GM19099 (cell line): ENCODE data around the gene ALDOB.

Experiments used
- POLR2A ChIP-seq: IDR thresholded peaks from 3 replicates; pipeline ENCODE4 v1.6.1; 2011; ENCODE audit warnings: low read depth; ENCODE audit not compliant: insufficient read length; ENCODE audit errors: extremely low read depth

ALDOB gene

DNA sequence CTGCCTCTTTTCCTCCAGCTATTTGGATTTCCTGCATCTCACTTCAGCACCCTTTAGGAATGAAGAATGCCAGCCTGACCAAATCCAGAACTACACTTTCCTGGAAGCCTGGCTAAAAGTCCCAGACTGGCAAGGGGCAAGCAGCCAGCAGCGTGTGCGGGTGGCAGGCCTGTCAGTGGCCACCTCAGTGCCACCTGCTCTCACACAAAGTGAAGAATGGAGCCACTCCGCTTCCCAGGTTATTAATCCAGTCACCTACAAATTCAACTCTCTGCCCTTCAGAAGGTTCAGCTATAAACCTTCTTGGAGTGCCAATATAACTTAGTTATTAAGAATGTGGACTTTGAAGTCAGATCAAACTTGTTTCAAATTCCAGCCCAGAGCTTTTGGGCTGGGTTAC lies 6.7 kb upstream of the ALDOB start:
- no peak for TF ChIP-seq POLR2A

DNA sequence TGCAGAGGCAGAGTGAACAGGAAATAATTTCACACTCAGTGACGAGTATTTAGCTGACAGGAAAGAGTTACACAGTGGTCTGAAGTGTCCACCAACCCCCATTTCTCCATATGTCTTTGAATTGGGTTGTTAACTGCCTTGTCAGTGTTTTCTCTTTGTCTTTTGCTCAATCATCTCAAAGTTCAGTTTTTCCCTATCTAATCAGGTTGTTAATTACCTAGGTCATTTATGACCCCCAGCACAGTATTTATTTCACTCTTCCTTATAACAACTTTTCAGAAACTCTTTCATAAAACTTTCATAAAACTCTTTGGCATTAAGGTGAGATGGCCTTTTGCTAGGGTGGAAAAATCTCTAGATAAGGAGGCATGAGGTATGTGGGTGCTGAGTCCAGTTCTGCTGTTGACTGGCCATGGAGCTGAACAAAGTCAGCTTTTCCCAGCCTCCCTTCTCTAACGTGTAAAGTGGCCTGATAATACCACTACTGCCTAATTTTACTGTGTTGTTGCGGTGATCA lies 5.2 kb upstream of the ALDOB start:
- TF ChIP-seq POLR2A = no peak

DNA sequence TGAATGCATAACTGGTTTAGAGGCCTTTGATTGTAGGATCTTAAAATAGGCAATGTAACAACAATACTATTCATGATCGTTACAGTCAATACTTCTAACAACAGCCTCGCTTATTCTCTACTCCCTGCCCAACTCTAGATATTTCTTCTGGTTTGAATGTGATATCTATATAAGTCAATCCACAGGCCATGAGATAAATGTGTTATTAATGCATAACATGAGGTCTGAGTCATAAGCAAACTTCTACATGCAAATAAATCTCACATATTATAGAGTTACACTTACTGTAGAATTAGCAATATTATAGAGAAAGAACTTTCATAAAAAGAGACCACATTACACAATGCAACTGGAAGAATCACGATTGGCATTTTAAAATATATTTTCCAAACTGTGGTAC lies 2.9 kb upstream of the ALDOB start:
- no peak for TF ChIP-seq POLR2A

DNA sequence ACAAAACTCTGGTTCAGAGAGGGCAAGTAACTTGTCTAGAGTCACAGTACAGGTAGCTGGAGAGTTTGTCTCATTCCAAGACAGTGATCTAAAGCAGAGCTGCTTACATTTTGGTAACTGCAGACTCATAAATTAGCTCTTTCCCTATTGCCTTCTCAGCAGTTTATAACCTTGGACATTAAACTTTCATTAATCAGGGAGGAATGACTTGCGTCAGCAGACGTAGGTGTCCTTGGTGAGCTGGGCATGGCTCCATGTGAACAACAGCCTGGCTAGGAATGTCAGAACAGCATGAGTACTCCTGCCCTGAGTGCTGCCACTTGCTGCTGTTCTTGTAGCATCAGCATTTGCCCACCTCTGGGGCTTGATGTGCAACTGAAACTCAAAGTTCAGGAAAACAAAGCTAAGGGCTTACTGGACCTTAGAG lies 2.2 kb upstream of the ALDOB start:
- TF ChIP-seq POLR2A = no peak

DNA sequence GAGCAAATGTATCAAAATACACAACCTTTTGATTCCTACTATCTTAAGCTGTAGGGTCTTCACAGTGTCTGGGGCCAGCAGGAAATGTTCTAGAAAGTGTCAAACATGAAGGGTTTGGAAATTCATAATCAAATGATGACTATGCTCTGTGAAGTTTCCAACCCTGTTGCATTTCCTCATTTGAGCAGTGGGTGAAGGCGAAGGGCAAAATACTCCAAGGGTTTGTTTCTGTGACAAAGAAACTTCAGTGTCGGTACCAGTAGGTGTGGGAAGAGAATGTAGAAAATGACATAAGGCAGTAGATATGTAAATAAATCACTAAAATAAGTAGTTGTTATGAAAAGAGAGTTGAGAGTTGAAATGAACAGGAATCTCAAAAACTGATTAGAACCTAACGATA lies 576 bp downstream of the ALDOB start:
- no peak for TF ChIP-seq POLR2A

DNA sequence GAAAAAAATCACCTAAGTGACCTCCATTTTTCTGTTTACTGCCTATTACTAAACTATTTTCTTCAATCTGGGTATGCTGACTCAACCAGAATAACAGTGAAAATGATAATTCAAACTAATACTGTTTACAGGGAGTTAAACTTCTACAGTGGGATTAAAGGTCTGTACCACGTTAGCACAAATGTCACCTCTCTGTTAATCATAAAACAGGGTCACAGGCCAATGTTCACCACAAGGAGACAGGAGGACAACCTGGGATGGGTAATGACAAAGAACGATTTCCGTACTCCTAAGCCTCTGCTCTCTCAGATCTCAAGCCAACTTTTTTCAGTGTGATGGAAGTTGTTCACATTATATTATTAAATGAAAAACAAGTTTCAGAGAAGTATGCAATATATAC lies 2.3 kb downstream of the ALDOB start:
- TF ChIP-seq POLR2A = no peak

DNA sequence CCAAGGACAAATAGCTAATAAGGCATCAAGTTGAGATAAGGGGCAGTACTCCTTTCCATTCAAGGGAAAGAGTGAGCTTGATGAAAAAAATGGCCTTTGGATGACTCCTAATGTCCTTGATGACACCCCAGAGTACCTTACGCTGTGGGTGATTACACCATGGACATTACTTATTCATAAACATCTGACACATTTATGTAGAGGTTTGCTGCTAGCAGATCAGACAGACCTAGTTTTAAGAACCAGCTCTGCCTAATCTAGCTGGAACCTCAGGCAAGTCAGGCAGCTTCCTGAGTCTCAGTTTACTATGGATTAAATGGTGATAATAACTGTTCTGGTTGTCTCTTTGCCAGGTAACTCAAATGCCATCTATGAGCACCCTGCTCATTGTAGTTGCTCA lies 2.8 kb downstream of the ALDOB start:
- no peak for TF ChIP-seq POLR2A

DNA sequence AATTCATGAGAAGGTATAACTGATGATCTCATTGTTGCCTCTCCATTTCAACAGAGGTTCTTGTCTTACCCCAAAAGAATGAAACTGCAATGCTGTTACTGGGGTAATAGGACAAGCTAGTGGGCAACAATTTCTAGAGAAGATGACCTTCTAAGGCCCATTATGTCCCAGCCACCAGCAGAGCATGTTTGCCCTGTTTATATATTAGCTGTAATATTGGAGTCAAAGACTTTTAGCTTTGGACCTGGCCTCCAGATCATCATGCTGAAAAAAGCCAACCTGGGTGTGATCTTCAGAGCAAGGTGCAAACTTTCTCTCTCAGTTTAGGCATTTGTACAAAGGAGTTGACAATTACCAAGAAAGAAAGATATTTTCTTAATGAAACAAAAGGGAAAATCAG lies 3.4 kb downstream of the ALDOB start:
- no peak for TF ChIP-seq POLR2A

DNA sequence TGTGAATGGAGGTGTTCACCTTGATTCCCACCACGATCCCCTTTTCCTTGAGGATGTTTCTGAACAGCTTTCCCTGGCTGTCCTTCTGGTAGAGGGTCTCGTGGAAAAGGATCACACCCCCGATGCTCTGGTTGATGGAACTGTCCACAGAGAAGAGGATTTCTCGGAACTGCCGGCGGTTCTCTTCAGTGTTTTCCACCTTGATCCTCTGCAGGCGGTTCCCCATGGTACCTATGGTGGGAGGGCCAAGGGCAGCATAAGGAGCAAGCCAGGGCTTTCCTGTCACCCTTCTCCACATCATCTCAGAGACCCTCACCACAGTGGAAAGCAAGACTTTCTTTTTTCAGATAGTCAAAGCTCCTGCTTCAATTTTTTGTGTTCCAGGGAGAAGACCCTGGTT lies 5.8 kb downstream of the ALDOB start:
- TF ChIP-seq POLR2A = no peak

DNA sequence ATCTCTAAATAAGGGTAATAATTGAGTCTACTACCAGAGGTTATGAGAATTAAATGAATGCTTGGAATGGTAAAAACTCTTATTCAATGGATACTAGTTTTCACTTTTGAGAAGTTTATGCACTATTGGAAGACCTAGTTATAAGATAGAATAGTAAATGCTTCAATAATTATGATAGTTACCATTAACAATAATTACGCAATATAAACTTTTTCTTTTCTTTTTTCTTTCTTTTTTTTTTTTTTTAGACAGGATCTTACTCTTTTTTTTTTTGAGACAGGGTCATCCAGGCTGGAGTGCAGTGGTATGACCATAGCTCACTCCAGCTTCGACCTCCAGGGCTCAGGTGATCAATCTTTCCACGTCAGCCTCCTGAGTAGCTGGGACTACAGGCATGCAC lies 6.7 kb downstream of the ALDOB start:
- no peak for TF ChIP-seq POLR2A

DNA sequence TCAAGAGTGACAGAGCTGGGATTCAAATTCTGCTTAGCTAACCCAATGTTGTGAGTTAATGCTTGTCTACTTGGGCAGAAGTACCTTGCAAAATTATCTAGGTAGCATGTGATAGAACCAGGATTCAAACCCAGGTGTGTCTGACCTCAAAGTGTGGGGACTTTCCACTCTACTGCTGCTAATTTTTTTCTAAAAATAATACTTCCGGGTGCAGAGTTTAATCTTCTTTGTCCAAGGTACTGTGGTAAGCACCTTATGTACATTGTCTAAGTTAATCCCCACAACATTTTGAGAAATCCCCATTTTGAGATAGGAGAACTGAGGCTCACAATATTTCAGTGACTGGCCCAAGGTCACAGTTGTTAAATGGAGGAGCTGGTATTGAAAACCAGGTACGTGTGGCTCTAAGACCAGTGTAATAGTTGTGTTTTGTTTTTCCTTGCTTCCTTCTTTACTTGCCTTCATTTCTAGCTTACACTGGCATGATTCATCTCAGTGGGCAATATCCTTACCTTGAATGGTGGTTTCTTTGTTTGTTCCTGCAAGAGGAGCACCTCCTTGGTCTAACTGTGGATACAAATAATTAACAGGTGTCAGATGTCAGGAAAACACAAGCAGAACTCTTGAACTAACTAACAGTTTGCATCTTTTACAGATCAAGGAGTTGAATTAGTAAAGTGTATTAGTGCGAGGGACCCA lies 7.5 kb downstream of the ALDOB start:
- TF ChIP-seq POLR2A = no peak

DNA sequence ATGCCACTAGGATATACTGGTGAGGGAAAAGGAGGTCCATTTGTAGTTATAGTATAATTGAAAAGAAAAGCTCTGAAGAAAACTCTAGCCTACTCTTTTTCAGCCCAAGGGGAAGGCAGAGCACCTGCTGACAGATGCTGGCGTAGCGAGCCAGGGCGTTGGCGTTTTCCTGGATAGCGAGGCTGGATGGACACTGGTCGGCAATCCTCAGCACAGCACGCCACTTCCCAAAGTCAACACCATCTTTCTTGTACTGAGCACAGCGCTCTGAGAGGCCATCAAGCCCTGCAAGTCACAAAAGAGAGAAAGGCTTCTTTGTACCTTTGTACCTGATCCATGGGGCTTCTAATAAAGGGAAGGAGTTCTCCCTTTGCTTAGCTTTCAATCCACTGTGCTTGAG lies 8.2 kb downstream of the ALDOB start:
- TF ChIP-seq POLR2A = no peak

DNA sequence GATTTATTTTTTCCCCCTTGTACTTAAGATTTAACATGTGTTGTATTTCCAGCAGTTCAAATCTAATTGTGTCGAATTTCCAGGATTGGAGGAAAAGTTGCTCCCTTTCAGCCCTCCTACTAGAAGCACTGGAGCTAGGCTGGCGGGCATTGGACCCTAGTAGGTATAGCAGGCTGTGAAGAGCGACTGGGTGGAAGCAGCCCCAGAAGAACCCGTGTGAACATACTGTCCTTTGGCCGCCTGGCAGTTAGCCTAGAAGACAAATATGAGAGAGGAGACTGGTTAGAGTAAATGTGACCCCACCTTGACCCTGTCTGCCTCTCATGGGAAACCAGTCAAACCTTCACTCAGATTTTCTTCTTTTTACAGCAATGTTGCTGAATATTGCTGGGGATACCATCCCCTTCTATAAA lies 13.9 kb downstream of the ALDOB start:
- TF ChIP-seq POLR2A = no peak

DNA sequence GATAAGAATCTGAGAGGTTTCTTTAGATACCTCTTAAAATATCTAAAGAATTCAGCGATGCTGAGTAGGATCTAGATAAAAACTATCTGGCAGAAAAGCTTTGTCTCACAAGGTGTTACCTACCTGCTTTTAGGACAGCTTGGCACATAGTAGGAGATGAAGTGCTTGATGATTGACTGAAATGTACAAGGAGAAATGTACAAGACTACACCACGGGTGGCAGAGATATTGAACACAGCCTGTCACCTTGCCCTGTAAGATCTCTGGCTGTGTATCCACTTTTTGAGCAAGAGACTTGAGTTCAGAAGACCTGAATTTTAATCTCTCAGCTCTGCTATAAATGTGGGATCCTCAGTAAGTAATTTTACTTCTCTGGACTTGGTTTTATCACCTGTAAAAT lies 15.7 kb downstream of the ALDOB start:
- TF ChIP-seq POLR2A = no peak

DNA sequence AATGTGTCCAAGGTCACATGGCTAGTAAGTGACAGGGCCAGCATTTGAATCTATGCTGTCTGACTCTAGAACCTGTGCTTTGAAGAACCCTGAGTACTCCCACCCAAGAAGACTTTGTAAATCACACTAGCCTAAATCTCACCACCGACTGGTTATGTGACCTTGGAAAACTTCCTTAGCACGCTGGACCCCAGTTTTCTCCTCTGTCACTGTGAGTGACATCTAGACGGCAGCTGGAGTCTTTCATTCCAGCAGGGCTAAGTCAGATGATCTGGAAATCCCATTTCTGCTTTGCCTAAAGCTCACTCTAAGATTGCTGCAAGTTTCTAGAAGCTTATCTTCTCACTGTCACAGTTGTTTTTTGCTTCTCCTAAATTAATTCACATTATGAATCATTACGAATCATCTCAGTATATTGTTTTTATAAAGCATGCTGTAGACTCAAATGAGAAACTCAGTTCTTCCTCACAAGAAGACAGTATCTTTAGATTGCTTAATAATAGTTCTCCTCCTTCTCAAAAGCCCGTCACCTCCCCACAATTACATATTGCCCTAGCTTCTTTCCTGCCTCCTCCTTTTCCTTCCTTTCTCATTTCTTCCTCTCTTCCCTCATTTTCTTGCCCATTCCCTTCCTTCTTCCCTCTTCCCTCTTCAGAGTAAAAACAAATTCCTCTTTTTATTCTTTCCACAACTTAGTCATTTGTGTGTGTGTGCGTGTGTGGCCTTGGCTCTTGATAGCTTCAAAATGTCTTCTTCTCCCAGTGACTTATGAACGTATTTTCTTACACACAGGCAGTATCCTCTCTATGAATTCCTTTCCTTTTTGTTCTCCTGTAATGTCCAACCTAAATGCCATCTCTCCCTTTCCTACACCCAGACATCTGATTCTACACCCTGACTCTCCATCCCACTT lies 16.8 kb downstream of the ALDOB start:
- no peak for TF ChIP-seq POLR2A

DNA sequence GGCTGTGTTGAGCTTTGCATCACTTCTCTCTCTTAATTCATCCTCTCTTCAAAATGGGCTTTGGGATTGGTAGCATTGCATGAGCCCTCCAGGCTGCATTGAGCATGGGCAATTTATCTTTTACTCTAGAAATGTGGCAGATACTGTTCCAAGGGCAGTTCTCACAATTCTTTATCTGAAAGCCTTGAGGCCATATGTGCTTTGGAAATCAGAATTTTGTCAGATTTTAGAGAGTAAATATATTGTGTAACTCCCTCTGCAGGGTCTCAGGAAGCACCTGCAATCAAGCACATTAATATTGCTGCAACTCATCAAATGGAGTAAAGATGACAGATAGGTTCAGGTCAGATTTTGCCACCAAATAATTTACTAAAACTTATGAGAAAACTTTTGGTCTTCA lies 17.6 kb downstream of the ALDOB start:
- TF ChIP-seq POLR2A = no peak
